SKM-1 treated with dmso at 0.1 percent for 144 hours (cell line): ENCODE results near the gene GGT7.
A peak's percentile ranks its signal among the peaks of the same experiment; 100 is the strongest.
"Not testable (repeated sequence)": the region's sequence is repeated elsewhere in the genome, so short reads cannot be mapped to it uniquely, and the experiment has no call there.

Source experiments
- DNase-seq: peaks from one replicate; lab custom pipeline; 2025; ENCODE audit not compliant: unreplicated experiment; lab: John Stamatoyannopoulos, UW

GGT7 gene

GRCh38 chr20:34872622-34873224 lies at the start of gene GGT7:
GGT7 (minus strand) TSS chr20:34872856; CDS start chr20:34872815, 41 bp downstream.
- peak; percentile 59 for DNase-seq

GRCh38 chr20:34921436-34921835 lies 48.8 kb upstream of the GGT7 start:
- no peak for DNase-seq

- DNase-seq: no peak
Measured at GRCh38 chr20:34920055-34920454, 47.4 kb upstream of the GGT7 start.

DNA sequence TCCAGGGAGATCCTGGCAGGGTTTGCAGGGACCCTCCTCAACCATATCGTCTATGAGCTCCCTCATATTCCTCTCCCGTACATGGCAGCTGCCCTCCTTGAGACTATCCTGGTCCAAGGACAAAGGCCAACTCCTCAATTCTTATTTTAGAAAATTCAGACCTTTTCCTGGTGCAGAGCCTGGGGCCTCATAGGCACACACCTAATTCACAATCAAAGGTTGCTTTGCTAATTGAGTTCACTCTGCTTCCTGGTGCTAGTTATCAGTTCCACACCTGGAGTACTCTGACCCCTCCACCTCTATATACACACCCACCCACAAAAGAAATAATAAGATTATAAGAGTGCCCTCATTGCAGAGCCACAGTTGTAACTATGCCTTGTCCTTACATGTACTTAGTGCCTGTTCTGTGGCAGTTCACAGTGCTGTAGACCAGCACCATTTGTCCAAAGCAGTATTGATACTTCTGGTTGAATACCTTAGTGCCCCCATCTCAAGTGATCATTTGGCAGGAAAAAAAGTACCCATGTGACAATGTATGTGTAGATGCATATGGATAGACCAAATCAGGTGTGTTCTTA lies 44.2 kb upstream of the GGT7 start:
- DNase-seq: no peak

DNA sequence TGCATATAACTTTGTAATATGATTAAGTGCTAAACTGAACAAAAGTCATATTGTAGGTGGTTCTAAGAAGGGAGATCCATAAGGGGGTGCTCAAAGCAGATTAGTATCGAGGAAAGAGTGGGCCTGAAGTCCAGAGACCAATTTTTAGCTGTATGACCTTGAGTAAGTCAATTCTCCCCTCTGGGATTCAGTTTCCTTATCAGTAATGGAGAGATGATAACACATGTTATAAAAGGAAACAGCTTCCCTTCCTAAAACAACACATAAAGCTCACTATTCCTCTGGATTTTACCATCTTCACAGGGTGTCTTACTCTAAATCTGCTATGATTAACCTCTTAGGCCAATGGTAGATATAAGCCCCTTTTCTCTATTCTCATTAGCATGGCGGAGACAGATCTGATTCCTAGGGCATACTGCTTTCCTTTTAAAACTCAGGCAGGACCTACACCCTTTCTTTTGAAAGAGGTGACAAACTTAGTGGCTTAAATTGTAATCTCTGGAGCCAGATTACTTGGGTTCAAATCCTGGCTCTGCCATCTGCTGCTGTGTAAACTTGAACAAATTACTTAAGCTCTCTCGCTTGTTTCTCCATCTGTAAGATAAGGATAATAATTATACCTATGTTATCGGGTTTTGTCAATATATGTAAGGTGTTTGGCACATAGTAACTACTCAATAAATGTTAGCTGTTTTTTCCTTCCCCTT lies 43.2 kb upstream of the GGT7 start:
- DNase-seq: no peak

DNA sequence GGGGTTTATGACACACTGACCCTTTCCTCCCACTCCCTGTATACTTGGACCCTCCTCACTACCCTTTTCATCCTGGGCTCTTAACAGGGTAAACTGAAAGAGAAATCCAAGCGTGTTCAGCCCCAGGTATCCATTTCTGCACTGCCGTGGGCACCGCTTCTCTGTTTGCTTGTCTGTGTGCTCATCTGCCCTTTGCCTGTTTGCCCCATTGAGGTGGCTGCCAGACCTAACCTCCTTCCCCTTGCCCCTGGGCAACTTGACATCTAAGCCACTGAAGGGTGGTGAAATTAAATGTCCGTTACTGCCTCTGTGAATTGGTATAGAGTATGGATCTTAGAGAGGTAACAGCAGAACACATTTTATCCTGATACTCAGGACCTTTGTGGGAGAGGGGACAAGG lies 42.5 kb upstream of the GGT7 start:
- DNase-seq: no peak

DNA sequence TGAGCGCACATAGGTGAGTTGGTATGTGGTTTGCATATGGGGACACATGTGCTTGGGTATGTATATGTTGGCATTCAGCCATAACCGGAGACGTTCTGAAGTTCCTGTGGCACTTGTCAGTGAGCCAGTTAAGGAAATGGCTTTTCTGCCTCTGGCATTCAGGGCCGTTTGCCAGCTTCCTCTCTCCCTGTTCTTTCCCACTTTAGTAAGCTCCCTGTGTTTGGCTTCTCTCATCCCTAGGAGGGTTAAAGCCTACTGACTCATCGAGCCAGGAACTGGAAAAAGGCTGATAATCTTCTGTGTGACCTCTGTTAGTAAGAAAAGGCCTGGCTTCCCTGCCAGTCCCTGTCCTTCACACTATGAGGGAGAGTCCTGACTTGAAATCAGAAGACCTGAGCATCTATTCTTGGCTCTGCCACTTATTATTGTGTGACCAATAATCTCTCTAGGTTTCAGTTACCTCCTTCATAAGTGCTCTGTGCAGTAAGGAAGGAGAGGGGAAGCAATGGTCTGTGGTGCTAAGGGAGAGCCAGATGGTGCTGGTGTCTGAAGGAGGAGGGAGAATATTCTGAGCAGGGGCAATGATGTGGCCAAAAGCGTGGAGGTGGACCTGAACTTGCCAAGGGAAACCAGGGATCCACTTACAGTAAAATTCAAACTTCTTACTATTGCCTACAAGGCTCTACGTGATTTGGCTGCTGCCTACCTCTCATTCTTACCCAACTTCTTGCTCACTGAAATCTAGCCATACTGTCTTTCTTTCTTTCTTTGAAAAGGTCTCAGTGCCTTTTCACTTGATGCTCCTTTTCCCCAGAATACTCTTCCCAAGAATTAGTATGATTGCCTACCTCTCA lies 35.2 kb upstream of the GGT7 start:
- DNase-seq: no peak

- DNase-seq: no peak
Measured at GRCh38 chr20:34904202-34904621, 31.6 kb upstream of the GGT7 start.

DNA sequence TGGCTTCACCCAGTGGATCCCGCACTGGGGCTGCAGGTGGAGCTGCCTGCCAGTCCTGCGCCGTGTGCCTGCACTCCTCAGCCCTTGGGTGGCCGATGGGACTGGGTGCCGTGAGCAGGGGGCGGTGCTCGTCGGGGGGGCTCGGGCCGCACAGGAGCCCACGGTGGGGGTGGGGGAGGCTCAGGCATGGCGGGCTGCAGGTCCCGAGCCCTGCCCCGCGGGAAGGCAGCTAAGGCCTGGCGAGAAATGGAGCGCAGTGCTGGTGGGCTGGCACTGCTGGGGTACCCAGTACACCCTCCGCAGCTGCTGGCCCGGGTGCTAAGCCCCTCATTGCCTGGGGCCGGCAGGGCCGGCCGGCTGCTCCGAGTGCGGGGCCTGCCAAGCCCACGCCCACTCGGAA lies 26.1 kb upstream of the GGT7 start:
- DNase-seq: not testable (repeated sequence)

DNA sequence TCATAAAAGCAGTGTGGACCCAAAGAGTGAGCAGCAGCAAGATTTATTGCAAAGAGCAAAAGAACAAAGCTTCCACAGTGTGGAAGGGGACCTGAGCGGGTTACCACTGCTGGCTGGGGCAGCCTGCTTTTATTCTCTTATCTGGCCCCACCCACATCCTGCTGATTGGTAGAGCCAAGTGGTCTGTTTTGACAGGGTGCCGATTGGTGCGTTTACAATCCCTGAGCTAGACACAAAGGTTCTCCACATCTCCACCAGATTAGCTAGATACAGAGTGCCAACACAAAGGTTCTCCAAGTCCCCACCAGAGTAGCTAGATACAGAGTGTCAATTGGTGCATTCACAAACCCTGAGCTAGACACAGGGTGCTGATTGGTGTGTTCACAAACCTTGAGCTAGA lies 25.5 kb upstream of the GGT7 start:
- DNase-seq: not testable (repeated sequence)

GRCh38 chr20:34896086-34896621 lies 23.5 kb upstream of the GGT7 start:
- DNase-seq: no peak

GRCh38 chr20:34895465-34895864 lies 22.8 kb upstream of the GGT7 start:
- no peak for DNase-seq

- no peak for DNase-seq
Measured at GRCh38 chr20:34894723-34895122, 22.1 kb upstream of the GGT7 start.

GRCh38 chr20:34892671-34893070 lies 20.0 kb upstream of the GGT7 start:
- no peak for DNase-seq

DNA sequence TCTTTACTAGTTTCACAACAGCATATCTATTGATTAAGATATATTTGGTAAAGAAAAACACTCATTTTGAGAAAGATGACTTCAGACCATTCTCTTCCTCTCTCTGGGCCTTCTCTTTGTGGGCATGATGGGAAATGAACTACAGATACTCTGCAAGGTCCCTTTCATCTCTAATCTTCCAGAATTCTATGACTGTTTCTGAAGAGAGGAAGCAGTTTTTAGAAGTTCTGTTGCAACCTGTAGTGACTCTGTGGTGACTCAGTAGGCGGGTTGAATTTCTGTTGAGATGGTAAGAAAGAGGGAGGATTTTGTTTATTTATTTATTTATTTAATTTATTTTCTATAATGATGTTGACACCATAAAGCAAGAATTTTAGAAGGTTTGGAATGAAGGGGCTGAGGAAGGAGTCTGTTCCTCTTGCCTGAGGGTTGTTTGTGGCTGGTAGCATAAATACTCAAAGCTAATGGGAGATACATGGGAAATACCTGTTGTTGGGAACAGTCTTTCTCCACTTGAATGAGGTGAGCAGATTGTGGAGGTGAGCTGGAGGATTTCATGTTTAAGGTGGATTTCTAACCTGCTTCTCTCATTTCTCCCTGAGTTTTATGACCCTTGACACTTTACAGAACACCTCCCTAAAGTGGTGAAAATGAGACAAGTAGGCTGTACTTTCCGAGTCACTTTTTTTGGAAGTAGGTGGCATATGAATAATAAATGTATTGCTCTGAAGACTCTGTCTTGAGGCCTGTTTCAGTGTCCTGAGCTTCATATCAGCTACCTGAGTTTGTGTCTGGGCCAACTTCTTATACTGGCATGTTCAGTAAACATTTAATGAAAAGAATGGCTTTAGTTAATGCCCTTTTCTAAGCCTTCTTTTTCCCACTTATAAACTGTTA lies 18.8 kb upstream of the GGT7 start:
- DNase-seq: peak; percentile 84

- no peak for DNase-seq
Measured at GRCh38 chr20:34888468-34888867, 15.8 kb upstream of the GGT7 start.

DNA sequence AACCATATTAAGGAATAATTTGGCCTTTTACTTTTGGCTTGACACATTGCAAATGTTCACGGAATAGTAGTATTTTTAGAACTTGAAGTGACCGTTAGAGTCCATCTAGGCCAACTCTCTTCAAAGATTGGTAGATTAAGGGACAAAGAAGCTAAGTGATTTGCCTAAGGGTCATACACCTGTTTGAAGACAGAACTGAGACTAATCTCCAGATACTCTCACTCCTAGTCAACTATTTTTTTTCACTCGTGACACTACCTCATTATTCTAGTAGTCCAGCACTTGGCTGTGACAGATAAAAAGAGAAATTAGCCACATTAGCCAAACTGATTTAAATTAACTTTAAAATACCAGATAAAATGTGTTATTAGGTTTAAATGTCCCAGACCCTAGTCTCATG lies 14.4 kb upstream of the GGT7 start:
- no peak for DNase-seq

- DNase-seq: no peak
Measured at GRCh38 chr20:34886122-34886521, 13.5 kb upstream of the GGT7 start.

GRCh38 chr20:34884260-34884659 lies 11.6 kb upstream of the GGT7 start:
- DNase-seq: no peak

GRCh38 chr20:34883809-34884208 lies 11.2 kb upstream of the GGT7 start:
- no peak for DNase-seq
